ENCODE data around the gene IPO13. TPM values are rescaled to one million over a fixed set of nuclear protein-coding genes. Genes with fewer than 3 reads are reported as not detected.
A peak's percentile ranks its signal among the peaks of the same experiment; 100 is the strongest.

IPO13 gene
- polyA plus RNA-seq, 1 of the 3 experiments (the other 2 are of a cell fraction) = 15.5 TPM

DNA sequence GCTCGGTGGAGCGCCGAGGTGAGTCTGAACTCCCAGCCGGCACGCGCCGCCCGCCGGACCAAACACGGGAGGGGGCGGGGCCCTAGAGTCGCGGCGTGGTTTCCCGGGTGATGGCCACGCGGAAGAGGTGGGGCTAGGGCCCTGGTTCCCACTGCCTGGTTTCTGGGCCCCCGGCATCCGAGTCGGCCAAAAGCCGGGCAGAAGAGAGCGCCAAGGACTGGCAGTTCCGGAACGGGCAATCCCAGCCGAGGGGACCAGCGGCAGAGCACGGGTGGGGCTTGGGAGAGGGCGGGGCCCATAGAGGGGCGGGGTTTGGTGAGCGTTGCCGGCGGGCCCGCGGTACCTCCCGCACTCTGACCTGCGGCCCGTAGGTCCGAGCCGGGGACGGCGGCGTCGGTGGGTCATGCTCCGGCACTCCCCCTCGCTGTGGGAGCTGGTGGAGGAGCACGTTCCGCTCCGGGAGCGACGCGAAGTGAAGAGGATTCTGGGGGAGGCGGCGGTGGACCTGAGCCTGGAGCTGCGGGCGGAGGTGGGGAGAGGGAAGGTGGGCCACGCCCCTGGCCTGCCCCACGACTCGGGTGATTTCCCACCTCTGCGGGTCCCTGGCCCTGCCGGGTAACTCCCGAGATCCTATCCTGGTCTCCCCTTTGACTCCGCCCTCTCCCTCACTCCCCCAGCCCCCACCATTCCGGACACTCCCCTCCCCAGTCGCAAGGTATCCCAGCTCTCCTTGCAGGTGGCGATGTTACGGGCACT, 44.9 kb downstream of the IPO13 start, which contains the start of gene CCDC24:
TSS of gene CCDC24 (plus strand) at position 124 of the 756 bp plus-strand sequence. CDS start at position 404, 280 bp downstream.
- peak within 1 kb of the TSS; percentile 75 for H3K9ac ChIP-seq
- H3K27ac ChIP-seq (ENCODE audit: low read depth in 2 of 2, low read length in 1 of 2) = peak within 1 kb of the TSS; percentile 75 to 86
- H4K20me1 ChIP-seq (ENCODE audit: insufficient read depth) = no peaks in the 10 kb centered on the region
- no peaks in the 10 kb centered on the region for H3K27me3 ChIP-seq (ENCODE audit: insufficient read depth)
- H3F3A ChIP-seq (replicated peaks; ENCODE audit: insufficient read depth) = peaks cover 8% of the 10 kb centered on the region
- ChIA-PET CTCF (interaction anchor here (1.1 to 20.6 kb wide), 8 partner anchors 13 to 228 kb away, joined by 3 to 598 read pairs (median 5); partner anchors contain the start of genes ATP6V0B and SLC6A9), POLR2A (interaction anchor here (0.7 to 1.2 kb wide), 4 partner anchors 16 to 500 kb away, joined by 3 read pairs; partner anchors contain the start of genes ATP6V0B and SLC6A9)
- 13% methylated on average over 12 of the region's 66 CpGs for WGBS (ENCODE audit: low lambda C conversion rate)
- no peaks in the 10 kb centered on the region for H3K79me2 ChIP-seq (ENCODE audit: insufficient read depth)
- H3K4me1 ChIP-seq (ENCODE audit: control insufficient read depth in 1 of 2, insufficient read depth in 2 of 2, low read depth in 1 of 2, low read length in 1 of 2) = peaks cover 8 to 41% of the 10 kb centered on the region in 2 experiments; a peak in 3 of 4 replicates
- DNase-seq = peak; percentile 91
- peak within 1 kb of the TSS; percentile 71 to 75 for H3K4me3 ChIP-seq (ENCODE audit: low read depth in 2 of 2, low read length in 1 of 2)
- H3K9me2 ChIP-seq = no peaks in the 10 kb centered on the region
- H3K9me3 ChIP-seq = no peaks in the 10 kb centered on the region
- peaks cover 0 to 2% of the 10 kb centered on the region in 2 experiments for H3K36me3 ChIP-seq (replicated peaks in 1 of 2; ENCODE audit: control insufficient read depth in 1 of 2, insufficient read depth in 2 of 2, low read length in 1 of 2)
- H2AFZ ChIP-seq (ENCODE audit: low read depth) = peak within 1 kb of the TSS; percentile 87
- H3K4me2 ChIP-seq = peak within 1 kb of the TSS; percentile 90
- TF ChIP-seq RFX5 (IDR thresholded peaks at IDR 0.05; ENCODE audit: low read length) = no peak
- TF ChIP-seq GABPA (IDR thresholded peaks at IDR 0.05; ENCODE audit: low read depth) = peak; percentile 68
- no peak for TF ChIP-seq TAF1 (IDR thresholded peaks at IDR 0.05; ENCODE audit: borderline replicate concordance, low read depth, low read length)
- TF ChIP-seq MEF2A (IDR thresholded peaks at IDR 0.05; ENCODE audit: borderline replicate concordance, low read depth) = no peak
- TF ChIP-seq NRF1 (IDR thresholded peaks at IDR 0.05; ENCODE audit: low read depth, low read length) = no peak
- no peak for TF ChIP-seq USF1 (IDR thresholded peaks at IDR 0.05; ENCODE audit: borderline replicate concordance, low read depth)
- TF ChIP-seq TEAD4 (IDR thresholded peaks at IDR 0.05; ENCODE audit: borderline replicate concordance, insufficient read depth) = no peak
- TF ChIP-seq, protein P1, sequence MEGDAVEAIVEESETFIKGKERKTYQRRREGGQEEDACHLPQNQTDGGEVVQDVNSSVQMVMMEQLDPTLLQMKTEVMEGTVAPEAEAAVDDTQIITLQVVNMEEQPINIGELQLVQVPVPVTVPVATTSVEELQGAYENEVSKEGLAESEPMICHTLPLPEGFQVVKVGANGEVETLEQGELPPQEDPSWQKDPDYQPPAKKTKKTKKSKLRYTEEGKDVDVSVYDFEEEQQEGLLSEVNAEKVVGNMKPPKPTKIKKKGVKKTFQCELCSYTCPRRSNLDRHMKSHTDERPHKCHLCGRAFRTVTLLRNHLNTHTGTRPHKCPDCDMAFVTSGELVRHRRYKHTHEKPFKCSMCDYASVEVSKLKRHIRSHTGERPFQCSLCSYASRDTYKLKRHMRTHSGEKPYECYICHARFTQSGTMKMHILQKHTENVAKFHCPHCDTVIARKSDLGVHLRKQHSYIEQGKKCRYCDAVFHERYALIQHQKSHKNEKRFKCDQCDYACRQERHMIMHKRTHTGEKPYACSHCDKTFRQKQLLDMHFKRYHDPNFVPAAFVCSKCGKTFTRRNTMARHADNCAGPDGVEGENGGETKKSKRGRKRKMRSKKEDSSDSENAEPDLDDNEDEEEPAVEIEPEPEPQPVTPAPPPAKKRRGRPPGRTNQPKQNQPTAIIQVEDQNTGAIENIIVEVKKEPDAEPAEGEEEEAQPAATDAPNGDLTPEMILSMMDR (IDR thresholded peaks at IDR 0.05) = no peak
- TF ChIP-seq USF2 (IDR thresholded peaks at IDR 0.05; ENCODE audit: borderline replicate concordance, low read depth, low read length) = no peak
- TF ChIP-seq FOXJ3 (CRISPR knock-in tag; IDR thresholded peaks at IDR 0.05) = peak; percentile 19; the same call in 1 of the 2 replicates
- peak; percentile 96 for TF ChIP-seq MXI1 (IDR thresholded peaks at IDR 0.05; ENCODE audit: low read depth, low read length)
- TF ChIP-seq CHD2 (IDR thresholded peaks at IDR 0.05; ENCODE audit: low read length, partially characterized antibody) = peak; percentile 63
- TF ChIP-seq JUND (IDR thresholded peaks at IDR 0.05) = peak; percentile 19; the same call in 1 of the 2 replicates
- no peak for TF ChIP-seq REST (IDR thresholded peaks at IDR 0.05; ENCODE audit: low read depth, low read length)
- TF ChIP-seq FOXM1 (IDR thresholded peaks at IDR 0.05; ENCODE audit: low read depth) = no peak
- peak; percentile 69 for TF ChIP-seq SIN3A (IDR thresholded peaks at IDR 0.05; ENCODE audit: borderline replicate concordance, low read depth, low read length)
- no peak for TF ChIP-seq GATA2 (CRISPR knock-in tag; IDR thresholded peaks at IDR 0.05)
- TF ChIP-seq TCF12 (IDR thresholded peaks at IDR 0.05) = no peak
- TF ChIP-seq EZH2phosphoT487 (IDR thresholded peaks at IDR 0.05; ENCODE audit: borderline replicate concordance, low read depth) = no peak
- TF ChIP-seq NFIC (IDR thresholded peaks at IDR 0.05; ENCODE audit: borderline replicate concordance) = no peak
- TF ChIP-seq YY1 (IDR thresholded peaks at IDR 0.05; ENCODE audit: low read depth) = 0 out of 2 replicates have a peak, but pooled peaks have one; percentile 15
- TF ChIP-seq RCOR1 (IDR thresholded peaks at IDR 0.05; ENCODE audit: low read length) = no peak
- no peak for TF ChIP-seq SMC3 (IDR thresholded peaks at IDR 0.05; ENCODE audit: low read depth, low read length)
- TF ChIP-seq POLR2AphosphoS5 (IDR thresholded peaks at IDR 0.05; ENCODE audit: low read depth, low read length) = peak; percentile 65; the same call in 1 of the 2 replicates

Data from SK-N-SH (cell line).